MCF 10A (cell line): ENCODE results near the gene TMCO4. TPM values are rescaled to one million over a fixed set of nuclear protein-coding genes. Genes with fewer than 3 reads are reported as not detected.

Experiments used
- BruUV-seq: library from RNA; stranded (reverse); fragments of 400-500 nt; replicated peaks from 2 replicates; lab custom pipeline; 2021; lab: Mats Ljungman, UMichigan
- CTCF ChIA-PET: fragments of 300-600 bp; sonication (Branson Sonifier 250); formaldehyde crosslinking; extraction: SDS; loops from one replicate; lab custom pipeline; 2021; ENCODE audit warnings: antibody characterized with exemption, inconsistent platforms; lab: Yijun Ruan, JAX
- POLR2A ChIA-PET: fragments of 300-600, 350-650 bp; sonication (Branson Sonifier 250); formaldehyde crosslinking; extraction: SDS; loops from one replicate; lab custom pipeline; 2020; ENCODE audit warnings: antibody characterized with exemption, inconsistent platforms; lab: Yijun Ruan, JAX
- DNase-seq: peaks from one replicate; pipeline ENCODE4 v3.0.0-alpha.2; 2018; ENCODE audit not compliant: unreplicated experiment
- H3K27ac Mint-ChIP-seq: one replicate; pipeline ENCODE4 v1.8.0; 2022; ENCODE audit warnings: mild to moderate bottlenecking, low read depth, mixed read lengths; ENCODE audit not compliant: unreplicated experiment
- H3K27me3 Mint-ChIP-seq: one replicate; pipeline ENCODE4 v1.8.0; 2022; ENCODE audit warnings: mixed read lengths; ENCODE audit not compliant: insufficient read depth, unreplicated experiment
- H3K36me3 Mint-ChIP-seq: one replicate; pipeline ENCODE4 v1.8.0; 2022; ENCODE audit warnings: mild to moderate bottlenecking, moderate library complexity, mixed read lengths; ENCODE audit not compliant: insufficient read depth, unreplicated experiment
- H3K4me1 Mint-ChIP-seq: one replicate; pipeline ENCODE4 v1.8.0; 2022; ENCODE audit warnings: mixed read lengths; ENCODE audit not compliant: insufficient read depth, unreplicated experiment
- H3K4me3 Mint-ChIP-seq: one replicate; pipeline ENCODE4 v1.8.0; 2022; ENCODE audit warnings: mild to moderate bottlenecking, moderate library complexity, mixed read lengths; ENCODE audit not compliant: unreplicated experiment
- H3K9me3 Mint-ChIP-seq: one replicate; pipeline ENCODE4 v1.8.0; 2022; ENCODE audit warnings: mixed read lengths; ENCODE audit not compliant: unreplicated experiment
- CTCF ChIP-seq: fragments of 200-600 bp; IDR thresholded peaks from one replicate; pipeline ENCODE4 v1.8.0; 2022; ENCODE audit warnings: antibody characterized with exemption, mild to moderate bottlenecking; ENCODE audit not compliant: unreplicated experiment
- intact Hi-C: fragments of 100-400 bp; cut with micrococcal nuclease; formaldehyde crosslinking; loops from 2 replicates; pipeline ENCODE4 v1.14.1; 2022
- total RNA-seq: library from RNA; stranded (reverse); gene quantifications from 2 replicates; pipeline ENCODE4 v1.2.3, GENCODE V29; 2022

TMCO4 gene
- total RNA-seq, 1 experiment from 2014 or later: 20.5 TPM

DNA sequence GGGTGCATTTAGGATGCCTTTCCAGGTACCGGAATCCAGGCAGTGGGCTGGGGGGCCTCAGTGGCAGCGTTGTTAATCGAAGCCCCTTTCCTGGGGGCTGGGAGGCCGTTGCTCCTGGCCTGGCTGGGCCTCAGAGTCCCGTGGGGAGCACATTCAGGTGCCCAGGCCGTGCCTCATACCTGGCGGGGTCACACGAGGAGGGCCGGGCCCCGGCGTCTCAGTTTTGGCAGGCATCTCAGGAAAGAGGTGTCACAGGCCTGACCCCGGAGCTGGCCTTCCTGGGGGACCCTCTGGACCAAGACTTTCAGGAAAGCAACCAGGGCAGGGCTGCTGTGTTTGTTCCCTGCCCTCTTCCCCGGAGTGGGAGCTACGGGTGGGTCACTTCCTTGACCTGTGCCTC is 151.5 kb downstream of the TMCO4 start:
- intact Hi-C loops: loop anchor here (5.0 kb wide), 1 partner anchor 211 kb away; no protein-coding TSS in a partner anchor

GRCh38 chr1:19647643-19648042 is 152.1 kb downstream of the TMCO4 start:
- POLR2A ChIA-PET: interaction anchor here (0.6 to 8.3 kb wide), 8 partner anchors 9 to 286 kb away, joined by 3 to 101 read pairs (median 4); a partner anchor contains a TSS
- BruUV-seq: no TSS peak
- Mint-ChIP-seq H3K27me3 (no peaks in the 10 kb centered on the region), H3K4me1 (peaks cover 57% of the 10 kb centered on the region), H3K4me3 (peak overlapping the region; percentile 92), H3K36me3 (peaks cover 19% of the 10 kb centered on the region), H3K9me3 (no peaks in the 10 kb centered on the region), H3K27ac (peak overlapping the region; percentile 80)
- CTCF ChIA-PET: interaction anchor here (0.6 to 3.7 kb wide), 12 partner anchors 14 to 304 kb away, joined by 3 to 14 read pairs (median 4); no protein-coding TSS in a partner anchor
- intact Hi-C loops: loop anchor here (5.0 kb wide), 1 partner anchor 210 kb away; no protein-coding TSS in a partner anchor
- no peak for DNase-seq
- TF ChIP-seq CTCF: no peak

More for the DNA sequence above, 151.5 kb downstream of the TMCO4 start:
- H3K27ac Mint-ChIP-seq: peak overlapping the region; percentile 80
- peaks cover 51% of the 10 kb centered on the region for H3K4me1 Mint-ChIP-seq
- H3K36me3 Mint-ChIP-seq: peaks cover 19% of the 10 kb centered on the region
- no peaks in the 10 kb centered on the region for H3K9me3 Mint-ChIP-seq
- TF ChIP-seq CTCF: no peak
- no peak for DNase-seq
- no TSS peak for BruUV-seq
- H3K27me3 Mint-ChIP-seq: no peaks in the 10 kb centered on the region
- H3K4me3 Mint-ChIP-seq: no peak overlapping the region
- CTCF ChIA-PET: interaction anchor here (0.6 to 3.7 kb wide), 10 partner anchors 12 to 269 kb away, joined by 3 to 14 read pairs (median 4); no protein-coding TSS in a partner anchor
- POLR2A ChIA-PET: interaction anchor here (0.9 to 3.3 kb wide), 5 partner anchors 9 to 161 kb away, joined by 3 to 14 read pairs (median 3); no protein-coding TSS in a partner anchor

DNA sequence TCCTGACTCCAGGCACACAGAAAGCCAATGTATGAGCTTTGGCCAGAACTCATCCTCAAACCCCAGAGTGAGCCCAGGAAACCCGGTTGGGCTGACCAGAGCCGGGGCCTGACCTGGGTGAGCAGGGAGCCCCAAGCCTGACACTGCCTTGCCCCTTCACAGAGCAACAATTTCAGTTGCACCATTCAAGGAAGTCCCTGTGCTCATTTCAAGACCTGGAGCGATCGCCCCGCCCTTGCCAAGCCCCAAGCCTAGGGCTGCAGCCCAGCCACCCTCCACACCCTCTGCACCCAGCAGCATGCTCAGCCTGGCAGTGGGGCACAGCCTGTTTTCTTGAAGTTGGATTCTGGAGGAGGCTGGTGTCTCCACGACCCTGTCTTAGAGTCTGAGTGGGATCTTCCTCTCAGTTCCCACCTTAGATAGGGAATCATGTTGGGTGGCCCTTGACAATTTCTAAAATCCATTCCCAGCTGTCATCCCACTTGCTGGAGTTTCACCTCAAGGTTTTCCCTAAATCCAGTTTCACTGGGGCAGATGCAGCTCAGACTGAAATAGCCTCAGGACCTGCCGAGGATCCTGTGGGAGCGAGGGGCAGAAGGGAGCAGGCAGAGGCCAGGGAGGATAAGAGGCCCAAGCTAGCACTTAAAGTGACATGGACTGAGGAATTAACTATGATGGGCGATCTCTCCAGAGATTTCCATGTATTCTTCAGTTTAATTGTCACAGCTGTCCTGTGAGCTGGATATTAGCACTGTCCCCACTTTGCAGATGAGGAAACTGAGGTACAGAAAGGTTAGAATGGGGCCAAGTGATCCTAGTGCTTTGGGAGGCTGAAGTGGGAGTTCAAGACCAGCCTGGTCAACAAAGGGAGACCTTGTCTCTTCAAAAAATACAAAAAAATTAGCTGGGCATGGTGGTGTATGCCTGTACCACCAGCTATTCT is 153.1 kb downstream of the TMCO4 start:
- H3K4me3 Mint-ChIP-seq: peak overlapping the region; percentile 92
- CTCF ChIA-PET: interaction anchor here (0.6 to 3.7 kb wide), 11 partner anchors 14 to 303 kb away, joined by 3 to 14 read pairs (median 4); no protein-coding TSS in a partner anchor
- peak overlapping the region; percentile 80 for H3K27ac Mint-ChIP-seq
- intact Hi-C loops: loop anchor here (5.0 kb wide), 1 partner anchor 209 kb away; no protein-coding TSS in a partner anchor
- H3K27me3 Mint-ChIP-seq: no peaks in the 10 kb centered on the region
- peak; percentile 65 for DNase-seq
- POLR2A ChIA-PET: interaction anchor here (0.6 to 8.3 kb wide), 13 partner anchors 12 to 437 kb away, joined by 3 to 101 read pairs (median 4); partner anchors contain the start of genes CAPZB and UBR4
- H3K4me1 Mint-ChIP-seq: peaks cover 54% of the 10 kb centered on the region
- peaks cover 12% of the 10 kb centered on the region for H3K36me3 Mint-ChIP-seq
- H3K9me3 Mint-ChIP-seq: no peaks in the 10 kb centered on the region
- TF ChIP-seq CTCF: no peak
- no TSS peak for BruUV-seq
